C1 segment of cervical spinal cord (tissue), 14 donors: ENCODE data around the gene MAP4K4.
"Not testable (repeated sequence)": the region's sequence is repeated elsewhere in the genome, so short reads cannot be mapped to it uniquely, and the experiment has no call there.

Experiments used
- DNase-seq, 14 donors: peaks; one replicate each; lab custom pipeline; 2025; lab: John Stamatoyannopoulos, UW

MAP4K4 gene

GRCh38 chr2:101901241-101901640 is 203.7 kb downstream of the MAP4K4 start:
- no peak for DNase-seq

DNA sequence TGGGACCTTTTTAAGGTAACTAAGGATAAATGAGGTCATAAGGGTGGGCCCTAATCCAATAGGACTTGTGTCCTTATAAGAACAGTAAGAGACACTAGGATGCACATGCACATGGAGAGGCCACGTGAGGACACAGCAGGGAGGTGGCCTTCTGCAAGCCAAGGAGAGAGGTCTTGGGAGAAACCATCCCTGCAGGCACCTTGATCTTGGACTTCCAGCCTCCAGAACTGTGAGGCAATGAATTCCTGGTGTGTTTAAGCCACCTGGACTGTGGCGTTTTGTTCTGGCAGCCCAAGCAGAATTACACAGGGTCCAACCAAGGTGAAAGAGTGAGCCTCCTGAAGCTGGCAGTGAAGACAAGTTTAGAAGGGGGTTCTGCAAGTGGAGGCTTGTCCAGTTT is 204.7 kb downstream of the MAP4K4 start:
- no peak for DNase-seq

GRCh38 chr2:101904916-101905315 is 207.4 kb downstream of the MAP4K4 start:
- DNase-seq, result no peak

DNA sequence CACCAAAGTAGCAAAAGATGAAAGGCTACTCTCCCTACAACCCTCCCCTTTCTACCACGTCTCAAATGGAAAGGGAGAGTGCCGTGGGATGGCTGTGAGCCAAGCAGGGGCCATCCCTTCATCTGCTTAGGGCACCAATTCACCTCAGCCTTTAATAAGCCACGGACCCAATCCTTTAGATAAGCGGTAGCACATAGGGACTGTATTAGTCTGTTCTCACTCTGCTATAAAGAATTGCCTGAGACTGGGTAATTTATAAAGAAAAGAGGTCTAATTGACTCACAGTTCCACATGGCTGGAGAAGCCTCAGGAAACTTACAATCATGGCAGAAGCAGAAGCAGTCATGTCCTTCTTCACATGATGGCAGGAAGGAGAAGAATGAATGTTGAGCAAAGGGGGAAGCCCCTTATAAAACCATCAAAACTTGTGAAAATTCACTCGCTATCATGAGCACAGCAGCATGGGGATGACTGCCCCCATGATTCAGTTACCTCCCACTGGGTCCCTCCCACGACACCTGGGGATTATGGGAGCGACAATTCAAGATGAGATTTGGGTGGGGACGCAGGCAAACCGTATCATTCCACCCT is 208.3 kb downstream of the MAP4K4 start:
- DNase-seq, result no peak

DNA sequence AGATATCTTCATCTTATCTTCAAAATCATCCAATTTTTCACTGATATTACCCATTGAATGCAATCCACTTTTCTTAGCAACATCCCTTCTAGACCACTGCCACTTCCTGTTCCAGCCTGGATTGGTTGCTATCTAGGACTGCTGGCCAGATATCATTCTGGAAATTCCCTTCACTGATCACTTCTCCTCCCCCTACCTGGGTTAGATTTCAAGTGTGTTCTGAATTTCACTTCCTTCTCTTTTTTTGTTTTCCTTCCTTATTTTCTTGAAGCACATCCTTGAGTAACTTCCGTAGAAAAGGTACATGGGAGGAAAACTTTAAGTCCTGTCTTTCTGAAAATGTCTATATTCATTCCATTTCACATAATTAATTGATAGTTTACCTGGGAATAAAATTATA is 212.3 kb downstream of the MAP4K4 start:
- no peak for DNase-seq

GRCh38 chr2:101912545-101912944 is 215.0 kb downstream of the MAP4K4 start:
- no peak for DNase-seq

DNA sequence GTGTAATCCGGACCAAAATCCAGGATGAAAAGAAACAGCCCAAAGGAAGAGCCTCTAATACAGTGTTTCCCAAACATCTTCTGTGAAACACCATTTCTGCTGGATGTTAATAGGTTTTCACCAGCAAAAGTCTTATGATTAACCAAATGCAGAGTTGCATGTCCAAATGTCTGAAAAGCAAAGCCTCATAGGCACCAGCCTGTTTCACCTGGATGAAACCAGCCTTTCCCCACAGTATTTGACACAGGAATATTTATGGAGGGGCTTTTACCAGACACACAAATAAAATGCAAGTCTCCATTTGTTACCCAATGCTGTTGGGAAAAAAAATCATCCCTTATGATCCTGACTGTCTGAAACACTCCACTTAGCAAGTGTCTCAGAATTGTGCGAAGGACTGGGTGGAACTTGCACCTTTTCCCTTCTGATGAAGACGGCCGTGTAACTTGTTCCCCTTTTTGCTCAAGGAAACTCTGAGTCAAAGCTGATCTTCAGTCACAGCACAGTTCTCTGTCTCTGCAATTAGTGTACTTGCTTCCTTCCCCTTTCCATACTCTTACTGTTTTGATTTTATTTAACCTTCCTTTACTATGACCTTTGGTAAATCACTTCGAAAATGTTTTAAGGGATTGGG is 223.9 kb downstream of the MAP4K4 start:
- peak in 1 of 14 donors; percentile 8 for DNase-seq

GRCh38 chr2:101921953-101922325 is 224.4 kb downstream of the MAP4K4 start:
- no peak for DNase-seq

DNA sequence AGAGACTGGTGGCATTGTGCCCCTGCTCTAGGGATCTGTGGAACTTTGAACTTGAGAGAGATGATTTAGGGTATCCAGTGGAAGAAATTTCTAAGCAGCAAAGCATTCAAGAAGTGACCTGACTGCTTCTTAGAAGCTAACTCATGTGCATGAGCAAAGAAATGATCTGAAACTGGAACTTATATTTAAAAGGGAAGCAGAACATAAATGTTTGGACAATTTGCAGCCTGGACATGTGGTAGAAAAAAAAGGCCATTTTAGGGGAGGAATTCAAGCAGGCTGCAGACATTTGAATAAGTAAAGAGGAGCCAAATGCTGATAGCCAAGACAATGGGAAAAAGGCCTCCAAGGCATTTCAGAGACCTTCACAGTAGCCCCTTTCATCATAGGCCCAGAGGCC is 226.8 kb downstream of the MAP4K4 start:
- not testable (repeated sequence) for DNase-seq

GRCh38 chr2:101930019-101930418 is 232.5 kb downstream of the MAP4K4 start:
- DNase-seq, result no peak

DNA sequence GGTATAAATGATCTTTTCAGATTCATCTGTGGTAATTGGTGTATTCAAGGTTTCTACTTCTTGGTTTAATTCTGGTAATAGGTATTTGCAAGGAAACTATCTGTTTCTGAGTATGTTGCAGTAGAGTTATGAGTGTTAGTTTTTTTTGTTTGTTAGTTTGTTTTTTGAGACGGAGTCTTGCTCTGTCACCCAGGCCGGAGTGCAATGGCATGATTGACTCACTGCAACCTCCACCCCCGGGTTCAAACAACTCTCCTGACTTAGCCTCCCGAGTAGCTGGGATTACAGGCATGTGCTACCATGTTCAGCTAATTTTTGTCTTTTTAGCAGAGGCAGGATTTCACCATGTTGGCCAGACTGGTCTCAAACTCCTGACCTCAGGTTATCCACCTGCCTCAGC is 233.3 kb downstream of the MAP4K4 start:
- no peak for DNase-seq

DNA sequence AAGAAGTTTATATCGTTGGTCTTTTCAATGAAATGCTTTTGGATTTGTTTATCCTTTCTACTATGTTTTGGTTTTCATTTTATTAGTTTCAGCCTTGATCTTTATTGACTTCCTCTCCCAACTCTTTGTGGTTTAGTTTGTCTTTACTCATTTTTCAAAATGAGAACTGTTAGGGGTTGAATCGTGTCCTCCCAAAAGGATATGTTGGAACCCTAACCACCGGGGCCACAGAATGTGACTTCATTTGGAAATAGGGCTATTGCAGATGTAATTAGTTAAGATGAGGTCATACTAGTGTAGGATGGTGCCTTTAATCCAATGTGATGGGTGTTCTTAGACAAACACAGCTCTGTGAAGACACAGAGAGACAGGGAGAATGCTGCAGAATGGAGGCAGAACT is 233.9 kb downstream of the MAP4K4 start:
- DNase-seq, result no peak

DNA sequence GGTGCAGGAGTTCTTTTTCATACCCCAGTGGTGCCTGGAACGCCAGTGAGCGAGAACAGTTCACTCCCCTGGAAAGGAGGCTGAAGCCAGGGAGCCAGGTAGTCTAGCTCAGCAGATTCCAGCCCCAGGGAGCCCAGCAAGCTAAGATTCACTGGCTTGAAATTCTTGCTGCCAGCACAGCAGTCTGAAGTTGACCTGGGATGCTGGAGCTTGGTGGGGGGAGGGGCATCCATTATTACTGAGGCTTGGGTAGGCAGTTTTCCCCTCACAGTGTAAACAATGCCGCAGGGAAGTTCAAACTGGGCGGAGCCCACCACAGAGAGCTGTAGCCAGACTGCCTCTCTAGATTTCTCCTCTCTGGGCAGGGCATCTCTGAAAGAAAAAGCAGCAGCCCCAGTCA is 238.3 kb downstream of the MAP4K4 start:
- DNase-seq, result not testable (repeated sequence)

DNA sequence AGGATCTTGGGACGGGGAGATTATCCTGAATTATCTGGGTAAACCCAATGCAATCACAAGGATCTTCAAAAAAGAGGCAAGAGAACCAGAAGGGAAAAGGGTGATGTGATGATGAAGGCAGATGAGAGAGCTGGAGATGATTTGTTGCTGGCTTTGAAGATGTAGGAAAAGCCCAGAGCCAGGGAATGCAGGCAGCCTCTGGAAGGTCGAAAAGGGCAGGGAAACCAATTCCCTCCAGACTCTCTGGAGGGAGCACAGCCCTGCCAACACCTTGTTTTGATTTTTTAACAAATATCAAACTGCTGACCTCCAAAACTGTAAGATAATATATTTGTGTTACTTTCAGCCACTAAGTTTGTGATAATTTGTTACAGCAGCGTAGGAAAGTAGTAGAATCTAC is 245.3 kb downstream of the MAP4K4 start:
- no peak for DNase-seq
